Occipital lobe (tissue), 1 donor: ENCODE data around the gene RAB20. TPM values are rescaled to one million over a fixed set of nuclear protein-coding genes. Genes with fewer than 3 reads are reported as not detected.

Source experiments
- total RNA-seq: library from RNA; depleted of rRNA; stranded (reverse); fragments of >200 nt; gene quantifications from one replicate; pipeline ENCODE4 v1.2.3, GENCODE V29; 2014

RAB20 gene
- total RNA-seq, 1 donor from 2014 or later, result 2.5 TPM

Other genes with a start within 250 kb of the RAB20 start
- 27.5 TPM for gene NAXD, start 53.8 kb upstream of the RAB20 start, total RNA-seq
- 56.9 TPM for gene CARS2, start 144.4 kb upstream of the RAB20 start, total RNA-seq
- gene ING1, start 152.0 kb upstream of the RAB20 start, total RNA-seq, result 19.0 TPM